ENCODE measurements around the gene TAPT1.

The TAPT1 gene

DNA sequence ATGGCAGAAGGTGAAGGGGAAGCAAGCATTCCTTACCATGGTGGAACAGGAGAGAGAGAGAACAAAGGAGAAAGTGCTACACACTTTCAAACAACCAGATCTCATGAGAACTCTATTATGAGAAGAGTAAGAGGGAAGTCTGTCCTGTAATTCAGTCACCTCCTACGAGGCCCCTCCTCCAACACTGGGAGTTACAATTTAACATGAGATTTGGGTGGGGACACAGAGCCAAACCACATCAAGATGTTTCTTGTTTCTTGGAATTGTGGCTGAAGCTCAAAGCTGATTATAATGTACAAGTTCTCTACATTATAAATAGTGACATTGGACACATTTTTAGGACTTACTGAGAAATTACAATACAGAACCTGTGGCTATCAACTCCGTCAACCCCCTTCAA lies 29.5 kb upstream of the TAPT1 start (continued):
- TF ChIP-seq, protein P1, sequence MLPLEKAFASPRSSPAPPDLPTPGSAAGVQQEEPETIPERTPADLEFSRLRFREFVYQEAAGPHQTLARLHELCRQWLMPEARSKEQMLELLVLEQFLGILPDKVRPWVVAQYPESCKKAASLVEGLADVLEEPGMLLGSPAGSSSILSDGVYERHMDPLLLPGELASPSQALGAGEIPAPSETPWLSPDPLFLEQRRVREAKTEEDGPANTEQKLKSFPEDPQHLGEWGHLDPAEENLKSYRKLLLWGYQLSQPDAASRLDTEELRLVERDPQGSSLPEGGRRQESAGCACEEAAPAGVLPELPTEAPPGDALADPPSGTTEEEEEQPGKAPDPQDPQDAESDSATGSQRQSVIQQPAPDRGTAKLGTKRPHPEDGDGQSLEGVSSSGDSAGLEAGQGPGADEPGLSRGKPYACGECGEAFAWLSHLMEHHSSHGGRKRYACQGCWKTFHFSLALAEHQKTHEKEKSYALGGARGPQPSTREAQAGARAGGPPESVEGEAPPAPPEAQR (tag by site-specific recombination; IDR thresholded peaks at IDR 0.05), result no peak

DNA sequence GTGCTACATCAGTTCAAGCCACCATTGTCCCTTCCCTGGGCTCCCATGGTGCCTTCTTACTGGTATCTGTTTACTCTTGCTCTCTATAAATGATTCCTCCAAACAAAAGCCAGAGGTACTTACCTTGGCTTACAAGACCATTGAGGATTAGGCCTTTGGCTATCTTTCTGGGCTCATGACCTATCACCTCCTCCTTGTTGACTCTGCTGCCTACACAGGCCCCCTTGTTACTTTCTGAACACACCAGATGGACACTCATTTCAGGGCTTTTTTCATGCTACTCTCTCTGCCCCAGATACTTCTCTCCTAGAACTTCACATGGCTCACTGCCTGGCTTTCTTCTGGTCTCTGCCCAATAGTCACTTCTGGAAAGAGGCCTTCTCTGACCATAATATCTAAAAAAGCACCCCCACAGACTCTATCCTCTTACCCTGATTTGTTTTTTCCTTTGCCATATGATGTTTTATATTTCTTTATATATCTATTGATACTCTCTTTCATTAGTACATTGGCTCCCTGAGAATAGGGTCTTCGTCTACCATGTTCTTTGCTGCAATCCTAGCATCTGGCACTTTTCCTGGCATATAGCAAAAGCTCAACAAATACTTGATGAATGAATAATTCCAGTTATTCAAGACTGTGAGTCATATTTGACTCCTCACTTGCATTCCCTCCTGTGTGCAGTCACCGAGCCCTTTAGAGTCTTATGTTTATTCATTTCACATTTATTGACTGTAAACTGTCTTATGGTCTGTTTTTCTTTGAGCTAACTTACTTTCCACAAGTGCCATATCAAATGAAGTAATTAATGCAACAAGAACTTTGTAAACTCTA lies 27.1 kb upstream of the TAPT1 start:
- H3K9me3 ChIP-seq (ENCODE audit: control insufficient read depth, insufficient read depth, low read depth, low read length), result no peaks in the 10 kb centered on the region
- CTCF ChIA-PET, result interaction anchor here (0.7 kb wide), 1 partner anchor 607 kb away, joined by 3 read pairs; no protein-coding TSS in a partner anchor
- TF ChIP-seq, protein P2, sequence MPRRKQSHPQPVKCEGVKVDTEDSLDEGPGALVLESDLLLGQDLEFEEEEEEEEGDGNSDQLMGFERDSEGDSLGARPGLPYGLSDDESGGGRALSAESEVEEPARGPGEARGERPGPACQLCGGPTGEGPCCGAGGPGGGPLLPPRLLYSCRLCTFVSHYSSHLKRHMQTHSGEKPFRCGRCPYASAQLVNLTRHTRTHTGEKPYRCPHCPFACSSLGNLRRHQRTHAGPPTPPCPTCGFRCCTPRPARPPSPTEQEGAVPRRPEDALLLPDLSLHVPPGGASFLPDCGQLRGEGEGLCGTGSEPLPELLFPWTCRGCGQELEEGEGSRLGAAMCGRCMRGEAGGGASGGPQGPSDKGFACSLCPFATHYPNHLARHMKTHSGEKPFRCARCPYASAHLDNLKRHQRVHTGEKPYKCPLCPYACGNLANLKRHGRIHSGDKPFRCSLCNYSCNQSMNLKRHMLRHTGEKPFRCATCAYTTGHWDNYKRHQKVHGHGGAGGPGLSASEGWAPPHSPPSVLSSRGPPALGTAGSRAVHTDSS (tag by site-specific recombination; IDR thresholded peaks at IDR 0.05), result no peak
- TF ChIP-seq, protein P3, sequence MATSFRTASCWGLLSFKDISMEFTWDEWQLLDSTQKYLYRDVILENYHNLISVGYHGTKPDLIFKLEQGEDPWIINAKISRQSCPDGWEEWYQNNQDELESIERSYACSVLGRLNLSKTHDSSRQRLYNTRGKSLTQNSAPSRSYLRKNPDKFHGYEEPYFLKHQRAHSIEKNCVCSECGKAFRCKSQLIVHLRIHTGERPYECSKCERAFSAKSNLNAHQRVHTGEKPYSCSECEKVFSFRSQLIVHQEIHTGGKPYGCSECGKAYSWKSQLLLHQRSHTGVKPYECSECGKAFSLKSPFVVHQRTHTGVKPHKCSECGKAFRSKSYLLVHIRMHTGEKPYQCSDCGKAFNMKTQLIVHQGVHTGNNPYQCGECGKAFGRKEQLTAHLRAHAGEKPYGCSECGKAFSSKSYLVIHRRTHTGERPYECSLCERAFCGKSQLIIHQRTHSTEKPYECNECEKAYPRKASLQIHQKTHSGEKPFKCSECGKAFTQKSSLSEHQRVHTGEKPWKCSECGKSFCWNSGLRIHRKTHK (tag by site-specific recombination; IDR thresholded peaks at IDR 0.05), result no peak
- TF ChIP-seq, protein P4, sequence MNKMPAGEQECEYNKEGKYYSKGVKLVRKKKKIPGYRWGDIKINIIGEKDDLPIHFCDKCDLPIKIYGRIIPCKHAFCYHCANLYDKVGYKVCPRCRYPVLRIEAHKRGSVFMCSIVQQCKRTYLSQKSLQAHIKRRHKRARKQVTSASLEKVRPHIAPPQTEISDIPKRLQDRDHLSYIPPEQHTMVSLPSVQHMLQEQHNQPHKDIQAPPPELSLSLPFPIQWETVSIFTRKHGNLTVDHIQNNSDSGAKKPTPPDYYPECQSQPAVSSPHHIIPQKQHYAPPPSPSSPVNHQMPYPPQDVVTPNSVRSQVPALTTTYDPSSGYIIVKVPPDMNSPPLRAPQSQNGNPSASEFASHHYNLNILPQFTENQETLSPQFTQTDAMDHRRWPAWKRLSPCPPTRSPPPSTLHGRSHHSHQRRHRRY (tag by site-specific recombination; IDR thresholded peaks at IDR 0.05), result no peak
- TF ChIP-seq HOXC10 (CRISPR knock-in tag; IDR thresholded peaks at IDR 0.05), result no peak
- TF ChIP-seq ZNF37A (tag by site-specific recombination; IDR thresholded peaks at IDR 0.05), result no peak
- no peak for TF ChIP-seq ZNF211 (tag by site-specific recombination; IDR thresholded peaks at IDR 0.05; ENCODE audit: low read depth)
- TF ChIP-seq ZBTB8A (tag by site-specific recombination; IDR thresholded peaks at IDR 0.05), result no peak
- TF ChIP-seq, protein P5, sequence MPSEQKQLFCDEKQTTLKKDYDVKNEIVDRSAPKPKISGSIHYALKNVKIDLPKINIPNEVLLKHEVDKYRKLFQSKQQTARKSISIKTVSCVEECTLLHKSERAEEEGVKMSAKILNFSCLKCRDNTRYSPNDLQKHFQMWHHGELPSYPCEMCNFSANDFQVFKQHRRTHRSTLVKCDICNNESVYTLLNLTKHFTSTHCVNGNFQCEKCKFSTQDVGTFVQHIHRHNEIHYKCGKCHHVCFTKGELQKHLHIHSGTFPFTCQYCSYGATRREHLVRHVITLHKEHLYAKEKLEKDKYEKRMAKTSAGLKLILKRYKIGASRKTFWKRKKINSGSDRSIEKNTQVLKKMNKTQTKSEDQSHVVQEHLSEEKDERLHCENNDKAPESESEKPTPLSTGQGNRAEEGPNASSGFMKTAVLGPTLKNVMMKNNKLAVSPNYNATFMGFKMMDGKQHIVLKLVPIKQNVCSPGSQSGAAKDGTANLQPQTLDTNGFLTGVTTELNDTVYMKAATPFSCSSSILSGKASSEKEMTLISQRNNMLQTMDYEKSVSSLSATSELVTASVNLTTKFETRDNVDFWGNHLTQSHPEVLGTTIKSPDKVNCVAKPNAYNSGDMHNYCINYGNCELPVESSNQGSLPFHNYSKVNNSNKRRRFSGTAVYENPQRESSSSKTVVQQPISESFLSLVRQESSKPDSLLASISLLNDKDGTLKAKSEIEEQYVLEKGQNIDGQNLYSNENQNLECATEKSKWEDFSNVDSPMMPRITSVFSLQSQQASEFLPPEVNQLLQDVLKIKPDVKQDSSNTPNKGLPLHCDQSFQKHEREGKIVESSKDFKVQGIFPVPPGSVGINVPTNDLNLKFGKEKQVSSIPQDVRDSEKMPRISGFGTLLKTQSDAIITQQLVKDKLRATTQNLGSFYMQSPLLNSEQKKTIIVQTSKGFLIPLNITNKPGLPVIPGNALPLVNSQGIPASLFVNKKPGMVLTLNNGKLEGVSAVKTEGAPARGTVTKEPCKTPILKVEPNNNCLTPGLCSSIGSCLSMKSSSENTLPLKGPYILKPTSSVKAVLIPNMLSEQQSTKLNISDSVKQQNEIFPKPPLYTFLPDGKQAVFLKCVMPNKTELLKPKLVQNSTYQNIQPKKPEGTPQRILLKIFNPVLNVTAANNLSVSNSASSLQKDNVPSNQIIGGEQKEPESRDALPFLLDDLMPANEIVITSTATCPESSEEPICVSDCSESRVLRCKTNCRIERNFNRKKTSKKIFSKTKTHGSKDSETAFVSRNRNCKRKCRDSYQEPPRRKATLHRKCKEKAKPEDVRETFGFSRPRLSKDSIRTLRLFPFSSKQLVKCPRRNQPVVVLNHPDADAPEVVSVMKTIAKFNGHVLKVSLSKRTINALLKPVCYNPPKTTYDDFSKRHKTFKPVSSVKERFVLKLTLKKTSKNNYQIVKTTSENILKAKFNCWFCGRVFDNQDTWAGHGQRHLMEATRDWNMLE (tag by site-specific recombination; conservative IDR thresholded peaks at IDR 0.05; ENCODE audit: low read depth), result no peak
- H3K4me1 ChIP-seq (ENCODE audit: control insufficient read depth, insufficient read depth, low read length), result no peaks in the 10 kb centered on the region
- no peak overlapping the region for H3K4me3 ChIP-seq (ENCODE audit: low read depth, low read length)
- POLR2A ChIA-PET, result no interaction called here
- H3K36me3 ChIP-seq (ENCODE audit: control insufficient read depth in 2 of 2, insufficient read depth in 1 of 2, low read length in 2 of 2), result no peaks in the 10 kb centered on the region
- H3K27ac ChIP-seq (ENCODE audit: extremely low read depth, low read depth, low read length), result no peak overlapping the region

Data from HEK293 (cell line).